SH-SY5Y (cell line): ENCODE results near the gene PNPLA6.

Experiments used
- GATA2 ChIP-seq: IDR thresholded peaks from 2 replicates; pipeline ENCODE4 v1.6.1; 2011; ENCODE audit warnings: mild to moderate bottlenecking, low read depth, low read length
- GATA3 ChIP-seq: IDR thresholded peaks from 2 replicates; pipeline ENCODE4 v1.6.1; 2011; ENCODE audit warnings: low read depth, mild to moderate bottlenecking, low read length, moderate library complexity

GRCh38 chr19:7550169-7550770, 14.8 kb downstream of the PNPLA6 start:
- TF ChIP-seq GATA3 (no peak), GATA2 (no peak)
